Skin of body (tissue), 2 donors: ENCODE results near the gene COL18A1. TPM values are rescaled to one million over a fixed set of nuclear protein-coding genes. Genes with fewer than 3 reads are reported as not detected.
A peak's percentile ranks its signal among the peaks of the same experiment; 100 is the strongest.

Source experiments
- DNase-seq: peaks from one replicate; lab custom pipeline; 2025; lab: John Stamatoyannopoulos, UW
- total RNA-seq: library from RNA; depleted of rRNA; stranded (reverse); fragments of >200 nt; gene quantifications from one replicate; pipeline ENCODE4 v1.2.3, GENCODE V29; 2014

The COL18A1 gene
- total RNA-seq, 1 donor from 2014 or later = 60.9 TPM

- no peak for DNase-seq
Observed at GRCh38 chr21:45543710-45544448, 138.9 kb downstream of the COL18A1 start.

- DNase-seq = no peak
Observed at GRCh38 chr21:45544449-45545235, 139.7 kb downstream of the COL18A1 start.

- DNase-seq = no peak
Observed at GRCh38 chr21:45545236-45545570, 140.2 kb downstream of the COL18A1 start.

GRCh38 chr21:45545691-45546531, 140.9 kb downstream of the COL18A1 start:
- no peak for DNase-seq

GRCh38 chr21:45546636-45547544, 141.9 kb downstream of the COL18A1 start:
- DNase-seq = no peak

- DNase-seq = no peak
Observed at GRCh38 chr21:45547545-45547900, 142.6 kb downstream of the COL18A1 start.

- DNase-seq = no peak
Observed at GRCh38 chr21:45548711-45549491, 143.9 kb downstream of the COL18A1 start.

GRCh38 chr21:45549626-45550463, 144.9 kb downstream of the COL18A1 start:
- DNase-seq = no peak

- DNase-seq = no peak
Observed at GRCh38 chr21:45550522-45551210, 145.7 kb downstream of the COL18A1 start.

- no peak for DNase-seq
Observed at GRCh38 chr21:45551316-45551715, 146.4 kb downstream of the COL18A1 start.

GRCh38 chr21:45551783-45552695, 147.1 kb downstream of the COL18A1 start:
- DNase-seq = no peak

GRCh38 chr21:45552696-45553391, 147.9 kb downstream of the COL18A1 start:
- DNase-seq = no peak

- DNase-seq = peak; percentile 77
Observed at GRCh38 chr21:45554477-45555175, 149.7 kb downstream of the COL18A1 start.

- DNase-seq = no peak
Observed at GRCh38 chr21:45555251-45555556, 150.2 kb downstream of the COL18A1 start.

GRCh38 chr21:45555557-45556301, 150.8 kb downstream of the COL18A1 start:
- DNase-seq = peak; percentile 58

GRCh38 chr21:45556302-45556644, 151.3 kb downstream of the COL18A1 start:
- no peak for DNase-seq
